ENCODE data around the gene PGA5. TPM values are rescaled to one million over a fixed set of nuclear protein-coding genes. Genes with fewer than 3 reads are reported as not detected.

Gene PGA5
- total RNA-seq, 5 donors from 2014 or later (not counting 1 experiment from before 2014, with no cell fraction given), result not detected

- ATAC-seq (replicated peaks in 1 of 4) (no peak), DNase-seq (no peak)
- H3K9me3 ChIP-seq, result no peaks in the 10 kb centered on the region
- peaks cover 0 to 15% of the 10 kb centered on the region in 2 experiments for H3K27me3 ChIP-seq (replicated peaks in 1 of 2; ENCODE audit: control insufficient read depth in 2 of 2, extremely low read depth in 1 of 2, insufficient read depth in 2 of 2, low read length in 1 of 2)
- Mint-ChIP-seq H3K4me1 (no peaks in the 10 kb centered on the region), H3K27me3 (peaks cover 0 to 2% of the 10 kb centered on the region in 2 donors), H3K4me3 (no peak overlapping the region), H3K27ac (no peak overlapping the region), H3K36me3 (no peaks in the 10 kb centered on the region), H3K9me3 (no peaks in the 10 kb centered on the region)
- H3K36me3 ChIP-seq (ENCODE audit: control insufficient read depth in 2 of 2, extremely low read depth in 1 of 2, insufficient read depth in 1 of 2, low read length in 1 of 2), result no peaks in the 10 kb centered on the region
- POLR2A ChIA-PET, result no interaction called here
- 80% methylated on average over 3 of the region's 3 CpGs for WGBS (ENCODE audit: insufficient coverage)
- H3K4me3 ChIP-seq (ENCODE audit: control insufficient read depth in 1 of 2, extremely low read depth in 1 of 2, low read length in 1 of 2), result no peak overlapping the region
- no peak overlapping the region for H3K27ac ChIP-seq (ENCODE audit: low read length)
- H3K4me1 ChIP-seq (ENCODE audit: control insufficient read depth in 1 of 2, extremely low read depth in 1 of 2, insufficient read depth in 2 of 2, low read length in 2 of 2), result no peaks in the 10 kb centered on the region
- CTCF ChIA-PET, result no interaction called here
Measured at GRCh38 chr11:61272731-61273130, 31.8 kb downstream of the PGA5 start.

GRCh38 chr11:61273178-61274078 is 32.5 kb downstream of the PGA5 start:
- 90% methylated on average over 12 of the region's 16 CpGs for WGBS (ENCODE audit: insufficient coverage)
- H3K4me3 Mint-ChIP-seq, result no peak overlapping the region

GRCh38 chr11:61274084-61274483 is 33.1 kb downstream of the PGA5 start:
- H3K4me3 Mint-ChIP-seq, result no peak overlapping the region
- Histone ChIP-seq H3K27ac (ENCODE audit: low read length) (no peak overlapping the region), H3K9me3 (no peaks in the 10 kb centered on the region), H3K36me3 (ENCODE audit: control insufficient read depth in 2 of 2, extremely low read depth in 1 of 2, insufficient read depth in 1 of 2, low read length in 1 of 2) (no peaks in the 10 kb centered on the region), H3K4me1 (ENCODE audit: control insufficient read depth in 1 of 2, extremely low read depth in 1 of 2, insufficient read depth in 2 of 2, low read length in 2 of 2) (no peaks in the 10 kb centered on the region), H3K4me3 (ENCODE audit: control insufficient read depth in 1 of 2, extremely low read depth in 1 of 2, low read length in 1 of 2) (no peak overlapping the region), H3K27me3 (replicated peaks in 1 of 2; ENCODE audit: control insufficient read depth in 2 of 2, extremely low read depth in 1 of 2, insufficient read depth in 2 of 2, low read length in 1 of 2) (peaks cover 0 to 13% of the 10 kb centered on the region in 2 experiments)
- DNase-seq (no peak), ATAC-seq (replicated peaks in 1 of 4) (no peak)
- no peaks in the 10 kb centered on the region for H3K36me3 Mint-ChIP-seq
- no peaks in the 10 kb centered on the region for H3K4me1 Mint-ChIP-seq
- no peak overlapping the region for H3K27ac Mint-ChIP-seq
- H3K9me3 Mint-ChIP-seq, result no peaks in the 10 kb centered on the region
- POLR2A ChIA-PET, result no interaction called here
- 100% methylated on average over 1 of the region's 4 CpGs for WGBS (ENCODE audit: insufficient coverage)
- CTCF ChIA-PET, result no interaction called here
- H3K27me3 Mint-ChIP-seq, result peaks cover 0 to 4% of the 10 kb centered on the region in 2 donors

More at GRCh38 chr11:61273178-61274078, 32.5 kb downstream of the PGA5 start:
- no peak for ATAC-seq (replicated peaks in 1 of 4)
- H3K9me3 ChIP-seq, result no peaks in the 10 kb centered on the region
- H3K36me3 ChIP-seq (ENCODE audit: control insufficient read depth in 2 of 2, extremely low read depth in 1 of 2, insufficient read depth in 1 of 2, low read length in 1 of 2), result no peaks in the 10 kb centered on the region
- Mint-ChIP-seq H3K36me3 (no peaks in the 10 kb centered on the region), H3K9me3 (no peaks in the 10 kb centered on the region), H3K4me1 (no peaks in the 10 kb centered on the region), H3K27ac (no peak overlapping the region), H3K27me3 (peaks cover 0 to 4% of the 10 kb centered on the region in 2 donors)
- CTCF ChIA-PET, result no interaction called here
- DNase-seq, result no peak
- H3K27me3 ChIP-seq (replicated peaks in 1 of 2; ENCODE audit: control insufficient read depth in 2 of 2, extremely low read depth in 1 of 2, insufficient read depth in 2 of 2, low read length in 1 of 2), result peaks cover 0 to 15% of the 10 kb centered on the region in 2 experiments
- POLR2A ChIA-PET, result no interaction called here
- no peaks in the 10 kb centered on the region for H3K4me1 ChIP-seq (ENCODE audit: control insufficient read depth in 1 of 2, extremely low read depth in 1 of 2, insufficient read depth in 2 of 2, low read length in 2 of 2)
- no peak overlapping the region for H3K4me3 ChIP-seq (ENCODE audit: control insufficient read depth in 1 of 2, extremely low read depth in 1 of 2, low read length in 1 of 2)
- no peak overlapping the region for H3K27ac ChIP-seq (ENCODE audit: low read length)

- Histone ChIP-seq H3K4me1 (ENCODE audit: control insufficient read depth in 1 of 2, extremely low read depth in 1 of 2, insufficient read depth in 2 of 2, low read length in 2 of 2) (no peaks in the 10 kb centered on the region), H3K4me3 (ENCODE audit: control insufficient read depth in 1 of 2, extremely low read depth in 1 of 2, low read length in 1 of 2) (no peak overlapping the region), H3K36me3 (ENCODE audit: control insufficient read depth in 2 of 2, extremely low read depth in 1 of 2, insufficient read depth in 1 of 2, low read length in 1 of 2) (no peaks in the 10 kb centered on the region), H3K27ac (ENCODE audit: low read length) (no peak overlapping the region), H3K27me3 (replicated peaks in 1 of 2; ENCODE audit: control insufficient read depth in 2 of 2, extremely low read depth in 1 of 2, insufficient read depth in 2 of 2, low read length in 1 of 2) (peaks cover 0 to 13% of the 10 kb centered on the region in 2 experiments), H3K9me3 (no peaks in the 10 kb centered on the region)
- 100% methylated on average over 1 of the region's 4 CpGs for WGBS (ENCODE audit: insufficient coverage)
- no peak for DNase-seq
- ATAC-seq (replicated peaks in 1 of 4), result no peak
- Mint-ChIP-seq H3K4me3 (no peak overlapping the region), H3K9me3 (no peaks in the 10 kb centered on the region), H3K4me1 (no peaks in the 10 kb centered on the region), H3K27ac (no peak overlapping the region), H3K27me3 (peaks cover 0 to 4% of the 10 kb centered on the region in 2 donors), H3K36me3 (no peaks in the 10 kb centered on the region)
- ChIA-PET CTCF (no interaction called here), POLR2A (no interaction called here)
Measured at GRCh38 chr11:61275191-61275590, 34.2 kb downstream of the PGA5 start.

GRCh38 chr11:61277186-61278000 is 36.4 kb downstream of the PGA5 start:
- no peaks in the 10 kb centered on the region for H3K36me3 Mint-ChIP-seq
- Histone ChIP-seq H3K4me3 (ENCODE audit: control insufficient read depth in 1 of 2, extremely low read depth in 1 of 2, low read length in 1 of 2) (no peak overlapping the region), H3K27me3 (replicated peaks in 1 of 2; ENCODE audit: control insufficient read depth in 2 of 2, extremely low read depth in 1 of 2, insufficient read depth in 2 of 2, low read length in 1 of 2) (peaks cover 0 to 17% of the 10 kb centered on the region in 2 experiments), H3K4me1 (ENCODE audit: control insufficient read depth in 1 of 2, extremely low read depth in 1 of 2, insufficient read depth in 2 of 2, low read length in 2 of 2) (no peaks in the 10 kb centered on the region), H3K36me3 (ENCODE audit: control insufficient read depth in 2 of 2, extremely low read depth in 1 of 2, insufficient read depth in 1 of 2, low read length in 1 of 2) (no peaks in the 10 kb centered on the region), H3K9me3 (no peaks in the 10 kb centered on the region), H3K27ac (ENCODE audit: low read length) (no peak overlapping the region)
- WGBS (ENCODE audit: insufficient coverage), result 85% methylated on average over 4 of the region's 14 CpGs
- CTCF ChIA-PET, result no interaction called here
- H3K4me1 Mint-ChIP-seq, result no peaks in the 10 kb centered on the region
- H3K4me3 Mint-ChIP-seq, result no peak overlapping the region
- POLR2A ChIA-PET, result interaction anchor here in 1 of 2 donors (0.6 kb wide), 1 partner anchor 14 kb away, joined by 5 read pairs; no protein-coding TSS in a partner anchor
- peaks cover 0 to 4% of the 10 kb centered on the region in 2 donors for H3K27me3 Mint-ChIP-seq
- H3K27ac Mint-ChIP-seq, result no peak overlapping the region
- H3K9me3 Mint-ChIP-seq, result no peaks in the 10 kb centered on the region
- ATAC-seq (replicated peaks in 1 of 4), result no peak
- no peak for DNase-seq

DNA sequence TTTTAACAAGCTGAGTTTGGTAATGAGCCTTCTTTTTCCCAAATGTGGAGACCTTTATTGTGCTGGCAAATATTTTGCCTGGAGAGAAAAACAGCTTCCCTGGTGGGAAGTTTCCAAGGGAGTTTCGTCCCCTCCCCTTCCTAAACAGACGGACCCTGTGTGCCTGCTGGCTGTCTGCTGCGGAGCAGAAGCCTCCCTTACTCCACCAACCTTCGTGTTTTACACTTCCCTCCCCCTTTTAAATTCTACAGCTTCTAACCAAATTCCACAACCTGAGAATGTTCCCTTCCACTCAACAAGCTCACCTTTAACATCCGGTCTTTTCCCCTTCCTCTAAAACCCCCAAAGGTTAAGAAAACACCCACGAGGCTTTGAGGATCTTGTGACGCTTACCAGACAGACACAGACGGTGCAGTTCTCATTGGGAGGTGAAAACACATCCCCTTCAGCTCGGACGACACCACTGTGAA is 37.1 kb downstream of the PGA5 start:
- Mint-ChIP-seq H3K27ac (no peak overlapping the region), H3K27me3 (peaks cover 0 to 4% of the 10 kb centered on the region in 2 donors), H3K4me3 (no peak overlapping the region), H3K9me3 (no peaks in the 10 kb centered on the region), H3K36me3 (no peaks in the 10 kb centered on the region), H3K4me1 (no peaks in the 10 kb centered on the region)
- H3K4me1 ChIP-seq (ENCODE audit: control insufficient read depth in 1 of 2, extremely low read depth in 1 of 2, insufficient read depth in 2 of 2, low read length in 2 of 2), result no peaks in the 10 kb centered on the region
- H3K9me3 ChIP-seq, result no peaks in the 10 kb centered on the region
- peaks cover 0 to 14% of the 10 kb centered on the region in 2 experiments for H3K27me3 ChIP-seq (replicated peaks in 1 of 2; ENCODE audit: control insufficient read depth in 2 of 2, extremely low read depth in 1 of 2, insufficient read depth in 2 of 2, low read length in 1 of 2)
- no peak overlapping the region for H3K27ac ChIP-seq (ENCODE audit: low read length)
- DNase-seq (no peak), ATAC-seq (replicated peaks in 1 of 4) (no peak)
- H3K36me3 ChIP-seq (ENCODE audit: control insufficient read depth in 2 of 2, extremely low read depth in 1 of 2, insufficient read depth in 1 of 2, low read length in 1 of 2), result no peaks in the 10 kb centered on the region
- 84% methylated on average over 5 of the region's 10 CpGs for WGBS (ENCODE audit: insufficient coverage)
- ChIA-PET CTCF (no interaction called here), POLR2A (interaction anchor here (0.6 to 0.7 kb wide), 2 partner anchors 13 to 118 kb away, joined by 4 to 5 read pairs; no protein-coding TSS in a partner anchor)
- no peak overlapping the region for H3K4me3 ChIP-seq (ENCODE audit: control insufficient read depth in 1 of 2, extremely low read depth in 1 of 2, low read length in 1 of 2)

Measured in T-cell (primary cell).